Fibroblast of the aortic adventitia (primary cell): ENCODE data around the gene SMPD3. TPM values are rescaled to one million over a fixed set of nuclear protein-coding genes. Genes with fewer than 3 reads are reported as not detected.

Experiments used
- DNase-seq: peaks from one replicate; pipeline ENCODE4 v3.0.0-alpha.2; 2010; ENCODE audit warnings: low read depth
- H3K4me3 ChIP-seq: 2 replicates; pipeline ENCODE4 v1.5.1; 2011; ENCODE audit warnings: low read depth, mild to moderate bottlenecking, control low read depth, low read length, moderate library complexity
- total RNA-seq: library from RNA; depleted of rRNA; stranded (reverse); fragments of >200 nt; gene quantifications from 2 replicates; pipeline ENCODE4 v1.2.3, GENCODE V29; 2012; ENCODE audit warnings: low replicate concordance
- TF ChIP-seq, protein P1 (sequence below): IDR thresholded peaks from 2 replicates; pipeline ENCODE4 v1.5.1; 2011; ENCODE audit warnings: mild to moderate bottlenecking, low read length, control low read depth, inconsistent platforms; ENCODE audit not compliant: insufficient read depth

SMPD3 gene
- total RNA-seq, 1 donor, result not detected

DNA sequence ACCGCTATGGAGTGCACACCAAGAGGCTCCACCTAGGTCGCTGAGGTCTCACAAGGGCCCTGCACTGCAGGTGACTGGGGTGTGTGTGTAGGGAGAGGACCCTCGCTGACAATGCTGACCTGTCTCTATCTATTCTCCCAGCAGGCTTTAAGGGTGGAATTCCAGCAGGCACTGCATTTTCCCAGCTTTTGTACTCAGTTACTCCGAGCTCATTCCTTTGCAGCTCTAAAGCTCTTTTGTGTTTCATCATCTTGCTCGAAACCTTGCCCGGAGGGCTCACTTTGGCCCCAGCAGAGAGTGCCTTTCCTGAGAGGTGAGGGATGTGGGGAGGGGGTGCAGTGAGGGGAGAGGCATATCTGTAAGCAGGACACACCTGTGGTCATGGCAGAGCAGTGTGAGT is 39.3 kb downstream of the SMPD3 start:
- no peak for DNase-seq
- no peak overlapping the region for H3K4me3 ChIP-seq
- TF ChIP-seq, protein P1, sequence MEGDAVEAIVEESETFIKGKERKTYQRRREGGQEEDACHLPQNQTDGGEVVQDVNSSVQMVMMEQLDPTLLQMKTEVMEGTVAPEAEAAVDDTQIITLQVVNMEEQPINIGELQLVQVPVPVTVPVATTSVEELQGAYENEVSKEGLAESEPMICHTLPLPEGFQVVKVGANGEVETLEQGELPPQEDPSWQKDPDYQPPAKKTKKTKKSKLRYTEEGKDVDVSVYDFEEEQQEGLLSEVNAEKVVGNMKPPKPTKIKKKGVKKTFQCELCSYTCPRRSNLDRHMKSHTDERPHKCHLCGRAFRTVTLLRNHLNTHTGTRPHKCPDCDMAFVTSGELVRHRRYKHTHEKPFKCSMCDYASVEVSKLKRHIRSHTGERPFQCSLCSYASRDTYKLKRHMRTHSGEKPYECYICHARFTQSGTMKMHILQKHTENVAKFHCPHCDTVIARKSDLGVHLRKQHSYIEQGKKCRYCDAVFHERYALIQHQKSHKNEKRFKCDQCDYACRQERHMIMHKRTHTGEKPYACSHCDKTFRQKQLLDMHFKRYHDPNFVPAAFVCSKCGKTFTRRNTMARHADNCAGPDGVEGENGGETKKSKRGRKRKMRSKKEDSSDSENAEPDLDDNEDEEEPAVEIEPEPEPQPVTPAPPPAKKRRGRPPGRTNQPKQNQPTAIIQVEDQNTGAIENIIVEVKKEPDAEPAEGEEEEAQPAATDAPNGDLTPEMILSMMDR, result no peak

DNA sequence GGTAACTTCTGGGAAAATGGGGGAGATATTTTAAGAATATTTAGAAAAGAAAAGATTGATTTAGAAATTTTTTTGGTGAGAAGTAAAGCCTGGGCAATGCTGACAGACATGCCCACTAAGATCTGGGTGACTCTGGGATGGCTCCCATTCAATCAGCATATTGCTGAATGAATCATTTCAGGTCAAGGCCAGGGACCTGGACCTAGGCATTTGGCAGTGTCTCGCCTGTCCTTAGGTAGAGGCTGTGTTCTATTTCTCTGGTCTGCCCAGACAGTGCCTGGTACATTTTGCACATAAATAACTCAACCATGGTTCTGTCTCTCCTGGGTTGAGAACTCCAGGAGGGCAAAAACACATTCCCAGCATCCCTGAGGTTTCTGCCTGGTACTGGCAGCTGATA is 39.9 kb downstream of the SMPD3 start:
- DNase-seq, result no peak
- no peak overlapping the region for H3K4me3 ChIP-seq
- TF ChIP-seq, protein P1, result no peak

DNA sequence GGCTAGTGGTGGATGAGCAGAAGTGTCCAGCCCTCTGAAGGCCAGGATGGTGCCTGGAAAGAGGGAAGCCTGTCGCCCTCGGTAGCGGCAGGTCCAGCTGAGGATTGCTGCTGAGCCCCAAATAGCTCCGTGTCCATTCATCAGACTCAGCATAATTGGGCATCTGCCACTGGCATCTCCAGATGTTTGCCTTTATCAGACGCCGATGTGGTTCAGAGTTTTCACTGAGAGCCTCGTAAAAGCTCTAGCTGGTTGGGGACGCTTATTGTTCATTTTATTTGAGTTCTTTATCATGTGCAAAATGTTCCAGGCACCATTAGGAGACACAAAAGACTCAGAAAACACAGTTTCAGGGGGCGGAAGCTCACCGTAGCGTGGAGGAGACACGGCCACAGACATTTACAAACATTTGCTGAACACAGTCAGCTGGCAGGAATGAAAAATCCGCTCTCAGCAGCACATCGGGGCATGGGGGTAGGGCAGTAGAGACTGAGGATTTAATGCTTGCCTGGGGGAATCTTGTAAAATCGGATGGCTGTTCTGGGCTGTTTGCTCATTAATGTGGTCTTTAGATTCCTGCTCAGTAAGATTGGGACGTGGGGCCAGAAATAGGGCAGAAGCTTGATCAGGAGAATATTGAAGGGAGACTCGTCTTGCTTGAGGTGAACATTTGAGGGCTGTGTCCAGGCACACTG is 41.7 kb downstream of the SMPD3 start:
- DNase-seq, result no peak
- H3K4me3 ChIP-seq, result no peak overlapping the region
- TF ChIP-seq, protein P1, result no peak

DNA sequence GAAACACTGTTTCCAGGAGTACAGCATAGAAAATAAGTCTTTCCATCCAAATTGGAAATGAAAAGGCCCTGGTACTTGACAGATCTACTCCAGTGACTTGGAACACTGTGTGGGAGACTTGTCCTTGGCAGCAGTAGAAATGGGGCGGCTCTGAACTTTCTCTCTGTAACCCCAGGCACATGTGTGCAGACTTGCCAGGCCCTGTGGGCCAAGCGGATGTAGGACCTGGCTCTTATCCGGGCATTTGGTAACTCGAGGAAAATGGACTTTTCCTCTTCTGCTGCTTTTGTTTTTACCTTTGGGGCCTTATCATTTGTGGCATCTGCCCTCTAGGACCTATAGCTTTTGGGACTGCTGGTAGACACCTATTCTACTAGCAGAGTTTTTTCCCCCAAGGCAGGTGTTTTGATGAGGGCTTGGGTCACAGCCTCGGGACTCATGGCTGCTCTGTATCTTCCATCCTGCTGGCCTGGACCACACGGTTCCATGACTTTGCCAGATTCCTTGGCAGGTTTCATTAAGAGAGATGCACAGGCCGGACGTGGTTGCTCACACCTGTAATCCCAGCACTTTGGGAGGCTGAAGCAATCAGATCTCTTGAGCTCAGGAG is 43.5 kb downstream of the SMPD3 start:
- DNase-seq, result no peak
- no peak overlapping the region for H3K4me3 ChIP-seq
- TF ChIP-seq, protein P1, result no peak

DNA sequence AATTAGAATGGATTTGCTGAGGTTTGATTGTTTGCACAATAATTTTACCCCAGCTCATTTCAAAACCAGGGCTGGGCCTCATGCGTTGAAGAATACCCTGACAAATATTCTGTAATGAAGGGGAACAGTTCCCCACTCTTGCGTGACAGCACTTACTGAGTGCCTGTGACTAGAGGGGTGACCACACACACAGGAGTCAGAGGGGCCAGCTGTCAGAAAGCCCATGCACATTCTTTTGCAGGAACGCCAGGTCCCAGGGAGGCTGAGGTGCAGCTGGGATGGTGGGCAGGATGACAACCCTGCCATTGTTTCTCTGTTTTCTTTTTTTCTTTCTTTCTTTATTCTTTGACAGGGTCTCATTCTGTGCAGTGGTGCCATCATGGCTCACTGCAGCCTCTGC is 44.6 kb downstream of the SMPD3 start:
- DNase-seq, result no peak
- no peak overlapping the region for H3K4me3 ChIP-seq
- TF ChIP-seq, protein P1, result no peak

DNA sequence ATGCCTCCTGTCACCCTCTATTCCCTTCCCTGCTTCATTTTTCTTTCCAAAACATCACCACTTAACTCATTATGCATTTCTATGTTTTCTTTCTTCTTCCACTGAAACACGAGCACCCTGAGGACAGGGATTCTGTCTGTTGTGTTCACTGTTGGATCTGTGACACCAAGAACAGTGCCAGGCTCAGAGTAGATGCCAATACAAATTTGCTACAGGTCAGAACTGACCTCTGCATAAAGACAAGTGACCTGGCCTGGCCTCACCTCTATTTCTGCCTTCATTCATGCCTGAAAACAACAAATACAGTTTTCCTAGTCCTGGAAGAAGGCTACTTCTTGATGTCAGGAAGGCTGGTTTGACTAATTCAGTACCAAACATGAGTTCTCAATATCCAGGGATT is 45.1 kb downstream of the SMPD3 start:
- H3K4me3 ChIP-seq, result no peak overlapping the region
- no peak for DNase-seq
- TF ChIP-seq, protein P1, result no peak

DNA sequence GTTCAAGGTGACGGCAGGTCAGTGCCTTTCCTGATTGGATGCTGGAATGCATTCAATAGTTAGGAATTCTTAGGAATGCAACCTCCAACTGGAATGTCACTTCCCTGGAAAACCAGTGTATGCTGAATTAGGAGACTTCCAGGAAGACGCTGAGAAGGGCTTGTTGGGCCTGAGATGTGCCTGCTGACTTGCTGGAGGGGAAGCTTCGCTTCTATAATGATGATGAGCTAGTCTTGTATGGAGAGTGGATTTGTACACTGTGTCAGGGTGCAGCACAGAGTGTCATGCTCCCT is 45.6 kb downstream of the SMPD3 start:
- no peak overlapping the region for H3K4me3 ChIP-seq
- DNase-seq, result no peak
- TF ChIP-seq, protein P1, result no peak
